ENCODE measurements around the gene MTFR1L. TPM values are rescaled to one million over a fixed set of nuclear protein-coding genes. Genes with fewer than 3 reads are reported as not detected.

The MTFR1L gene
- total and polyA plus RNA-seq, 9 of the 15 experiments (the other 6 are each of a cell fraction or from before 2014, with no cell fraction given): 41.4 to 98.5 (median 53.7) TPM

DNA sequence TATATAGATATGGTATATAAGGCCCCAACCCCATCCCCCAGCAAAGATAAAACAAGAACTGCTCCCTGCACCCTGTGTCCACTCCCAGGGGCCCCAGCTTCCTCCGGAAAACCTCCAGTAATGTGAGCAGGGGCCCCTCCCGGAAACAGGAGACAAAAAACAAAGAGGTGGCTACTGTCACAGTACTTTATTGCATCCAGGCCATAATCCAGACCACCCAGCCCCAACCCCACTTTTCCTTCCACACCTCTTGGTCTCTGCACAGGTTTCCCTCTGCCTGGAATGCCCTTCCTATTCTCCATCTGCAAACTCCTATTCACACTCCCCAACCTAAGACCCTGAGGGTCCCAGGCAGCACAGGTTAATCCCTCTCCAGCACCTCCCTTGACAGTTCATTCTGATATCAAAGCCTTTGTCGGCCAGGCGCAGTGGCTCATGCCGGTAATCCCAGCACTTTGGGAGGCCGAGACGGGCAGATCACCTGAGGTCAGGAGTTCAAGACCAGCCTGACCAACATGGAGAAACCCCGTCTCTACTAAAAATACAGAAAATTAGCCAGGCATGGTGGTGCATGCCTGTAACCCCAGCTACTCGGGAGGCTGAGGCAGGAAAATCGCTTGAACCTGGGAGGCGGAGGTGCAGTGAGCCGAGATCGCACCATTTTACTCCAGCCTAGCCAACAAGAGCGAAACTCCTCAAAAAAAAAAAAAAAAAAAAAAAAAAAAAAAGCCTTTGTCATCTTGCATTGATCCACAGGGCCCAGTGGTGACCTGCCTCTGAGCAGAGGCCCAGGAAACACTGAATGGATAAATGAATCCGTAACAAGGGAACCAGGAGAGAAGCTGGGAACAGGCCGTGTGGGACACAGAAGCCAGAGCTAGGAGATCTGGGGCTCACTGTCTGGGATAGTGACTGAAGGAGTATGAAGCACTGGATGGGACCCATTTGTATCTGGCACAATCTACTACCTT lies 41.8 kb downstream of the MTFR1L start (continued):
- TF ChIP-seq, protein P1, sequence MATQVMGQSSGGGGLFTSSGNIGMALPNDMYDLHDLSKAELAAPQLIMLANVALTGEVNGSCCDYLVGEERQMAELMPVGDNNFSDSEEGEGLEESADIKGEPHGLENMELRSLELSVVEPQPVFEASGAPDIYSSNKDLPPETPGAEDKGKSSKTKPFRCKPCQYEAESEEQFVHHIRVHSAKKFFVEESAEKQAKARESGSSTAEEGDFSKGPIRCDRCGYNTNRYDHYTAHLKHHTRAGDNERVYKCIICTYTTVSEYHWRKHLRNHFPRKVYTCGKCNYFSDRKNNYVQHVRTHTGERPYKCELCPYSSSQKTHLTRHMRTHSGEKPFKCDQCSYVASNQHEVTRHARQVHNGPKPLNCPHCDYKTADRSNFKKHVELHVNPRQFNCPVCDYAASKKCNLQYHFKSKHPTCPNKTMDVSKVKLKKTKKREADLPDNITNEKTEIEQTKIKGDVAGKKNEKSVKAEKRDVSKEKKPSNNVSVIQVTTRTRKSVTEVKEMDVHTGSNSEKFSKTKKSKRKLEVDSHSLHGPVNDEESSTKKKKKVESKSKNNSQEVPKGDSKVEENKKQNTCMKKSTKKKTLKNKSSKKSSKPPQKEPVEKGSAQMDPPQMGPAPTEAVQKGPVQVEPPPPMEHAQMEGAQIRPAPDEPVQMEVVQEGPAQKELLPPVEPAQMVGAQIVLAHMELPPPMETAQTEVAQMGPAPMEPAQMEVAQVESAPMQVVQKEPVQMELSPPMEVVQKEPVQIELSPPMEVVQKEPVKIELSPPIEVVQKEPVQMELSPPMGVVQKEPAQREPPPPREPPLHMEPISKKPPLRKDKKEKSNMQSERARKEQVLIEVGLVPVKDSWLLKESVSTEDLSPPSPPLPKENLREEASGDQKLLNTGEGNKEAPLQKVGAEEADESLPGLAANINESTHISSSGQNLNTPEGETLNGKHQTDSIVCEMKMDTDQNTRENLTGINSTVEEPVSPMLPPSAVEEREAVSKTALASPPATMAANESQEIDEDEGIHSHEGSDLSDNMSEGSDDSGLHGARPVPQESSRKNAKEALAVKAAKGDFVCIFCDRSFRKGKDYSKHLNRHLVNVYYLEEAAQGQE (IDR thresholded peaks at IDR 0.05; ENCODE audit: borderline replicate concordance): no peak
- TF ChIP-seq, protein P1 (CRISPR knock-in tag; IDR thresholded peaks at IDR 0.05; ENCODE audit: low read depth): no peak
- no peak for TF ChIP-seq ZNF282 (CRISPR knock-in tag; IDR thresholded peaks at IDR 0.05)
- TF ChIP-seq NR2C1 (IDR thresholded peaks at IDR 0.05): peak; percentile 49; the same call in 1 of the 2 replicates
- TF ChIP-seq NR2C1 (tag; IDR thresholded peaks at IDR 0.05): peak; percentile 46; the same call in 1 of the 2 replicates
- no peak for TF ChIP-seq ZNF583 (CRISPR knock-in tag; IDR thresholded peaks at IDR 0.05)
- no peak for TF ChIP-seq NCOA4 (IDR thresholded peaks at IDR 0.05; ENCODE audit: partially characterized antibody)
- TF ChIP-seq RBM39 (optimal IDR thresholded peaks at IDR 0.05; ENCODE audit: low read depth, low read length): no peak
- TF ChIP-seq, protein P2, sequence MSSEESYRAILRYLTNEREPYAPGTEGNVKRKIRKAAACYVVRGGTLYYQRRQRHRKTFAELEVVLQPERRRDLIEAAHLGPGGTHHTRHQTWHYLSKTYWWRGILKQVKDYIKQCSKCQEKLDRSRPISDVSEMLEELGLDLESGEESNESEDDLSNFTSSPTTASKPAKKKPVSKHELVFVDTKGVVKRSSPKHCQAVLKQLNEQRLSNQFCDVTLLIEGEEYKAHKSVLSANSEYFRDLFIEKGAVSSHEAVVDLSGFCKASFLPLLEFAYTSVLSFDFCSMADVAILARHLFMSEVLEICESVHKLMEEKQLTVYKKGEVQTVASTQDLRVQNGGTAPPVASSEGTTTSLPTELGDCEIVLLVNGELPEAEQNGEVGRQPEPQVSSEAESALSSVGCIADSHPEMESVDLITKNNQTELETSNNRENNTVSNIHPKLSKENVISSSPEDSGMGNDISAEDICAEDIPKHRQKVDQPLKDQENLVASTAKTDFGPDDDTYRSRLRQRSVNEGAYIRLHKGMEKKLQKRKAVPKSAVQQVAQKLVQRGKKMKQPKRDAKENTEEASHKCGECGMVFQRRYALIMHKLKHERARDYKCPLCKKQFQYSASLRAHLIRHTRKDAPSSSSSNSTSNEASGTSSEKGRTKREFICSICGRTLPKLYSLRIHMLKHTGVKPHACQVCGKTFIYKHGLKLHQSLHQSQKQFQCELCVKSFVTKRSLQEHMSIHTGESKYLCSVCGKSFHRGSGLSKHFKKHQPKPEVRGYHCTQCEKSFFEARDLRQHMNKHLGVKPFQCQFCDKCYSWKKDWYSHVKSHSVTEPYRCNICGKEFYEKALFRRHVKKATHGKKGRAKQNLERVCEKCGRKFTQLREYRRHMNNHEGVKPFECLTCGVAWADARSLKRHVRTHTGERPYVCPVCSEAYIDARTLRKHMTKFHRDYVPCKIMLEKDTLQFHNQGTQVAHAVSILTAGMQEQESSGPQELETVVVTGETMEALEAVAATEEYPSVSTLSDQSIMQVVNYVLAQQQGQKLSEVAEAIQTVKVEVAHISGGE (CRISPR knock-in tag; IDR thresholded peaks at IDR 0.05): peak in 1 of 3 experiments; percentile 65; a peak in 1 of 6 replicates
- no peak; the same call in 1 of the 2 replicates for TF ChIP-seq GTF2A2 (tag; IDR thresholded peaks at IDR 0.05)
- no peak for TF ChIP-seq SREBF2 (CRISPR knock-in tag; IDR thresholded peaks at IDR 0.05)
- TF ChIP-seq, protein P3, sequence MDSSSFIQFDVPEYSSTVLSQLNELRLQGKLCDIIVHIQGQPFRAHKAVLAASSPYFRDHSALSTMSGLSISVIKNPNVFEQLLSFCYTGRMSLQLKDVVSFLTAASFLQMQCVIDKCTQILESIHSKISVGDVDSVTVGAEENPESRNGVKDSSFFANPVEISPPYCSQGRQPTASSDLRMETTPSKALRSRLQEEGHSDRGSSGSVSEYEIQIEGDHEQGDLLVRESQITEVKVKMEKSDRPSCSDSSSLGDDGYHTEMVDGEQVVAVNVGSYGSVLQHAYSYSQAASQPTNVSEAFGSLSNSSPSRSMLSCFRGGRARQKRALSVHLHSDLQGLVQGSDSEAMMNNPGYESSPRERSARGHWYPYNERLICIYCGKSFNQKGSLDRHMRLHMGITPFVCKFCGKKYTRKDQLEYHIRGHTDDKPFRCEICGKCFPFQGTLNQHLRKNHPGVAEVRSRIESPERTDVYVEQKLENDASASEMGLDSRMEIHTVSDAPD (CRISPR knock-in tag; IDR thresholded peaks at IDR 0.05): no peak
- TF ChIP-seq NCOR1 (IDR thresholded peaks at IDR 0.05): peak; percentile 63
- no peak for TF ChIP-seq BMI1 (IDR thresholded peaks at IDR 0.05; ENCODE audit: low read length)
- TF ChIP-seq C11orf30 (IDR thresholded peaks at IDR 0.05; ENCODE audit: low read depth): no peak
